Testis (tissue), 3 donors: ENCODE data around the gene LAMA3. TPM values are rescaled to one million over a fixed set of nuclear protein-coding genes. Genes with fewer than 3 reads are reported as not detected.

Experiments
- DNase-seq: peaks from one replicate; pipeline ENCODE4 v3.0.0-alpha.2; 2019
- H3K27ac ChIP-seq, 2 donors: fragments of 200-600 bp; sonication (generic); one replicate each; pipeline ENCODE4 v1.5.1; 2019
- H3K27me3 ChIP-seq: fragments of 200-600 bp; sonication (generic); one replicate; pipeline ENCODE4 v1.5.1; 2019
- H3K36me3 ChIP-seq: fragments of 200-600 bp; sonication (generic); one replicate; pipeline ENCODE4 v1.5.1; 2017; ENCODE audit warnings: low read depth; ENCODE audit errors: missing control alignments
- H3K4me1 ChIP-seq: fragments of 200-600 bp; sonication (generic); one replicate; pipeline ENCODE4 v1.5.1; 2019
- H3K4me3 ChIP-seq, 2 donors: fragments of 200-600 bp; sonication (generic); one replicate each; pipeline ENCODE4 v1.5.1; 2017 to 2019
- H3K9me3 ChIP-seq: fragments of 200-600 bp; sonication (generic); one replicate; pipeline ENCODE4 v1.5.1; 2017
- CTCF ChIP-seq, 3 experiments: fragments of 450-650 bp in 2 of 3; fragments of 200-600 bp in 1 of 3; sonication (generic) in 1 of 3; IDR thresholded peaks; one replicate each; pipeline ENCODE4 v1.5.1; 2016 to 2019; ENCODE audit warnings: antibody characterized with exemption in 3 of 3, mild to moderate bottlenecking in 2 of 3, moderate library complexity in 1 of 3
- POLR2A ChIP-seq: fragments of 450-650 bp; IDR thresholded peaks from one replicate; pipeline ENCODE4 v1.6.1; 2017; ENCODE audit warnings: antibody characterized with exemption, mild to moderate bottlenecking, moderate library complexity
- WGBS, 2 donors: methylation state at CpG; one replicate each; pipeline ENCODE4 v1.1.5; 2018; 5-methylcytosine and 5-hydroxymethylcytosine counted together
- intact Hi-C: fragments of 100-400 bp; cut with DNase I; formaldehyde crosslinking; loops from one replicate; pipeline ENCODE4 v1.15.1; 2023; ENCODE audit warnings: low total_unique reads
- polyA plus RNA-seq: library from polyadenylated mRNA; stranded (reverse); fragments of 350-450 nt; fragmentation: Illumina TruSeq; extraction: RNeasy Lipid Tissue Mini Kit (QIAGEN cat#74804); gene quantifications from one replicate; pipeline ENCODE4 v1.2.3, GENCODE V29; 2014; ENCODE audit warnings: low read depth, low replicate concordance; ENCODE audit not compliant: insufficient read depth
- total RNA-seq, 2 donors: library from RNA; depleted of rRNA; stranded (reverse); fragments of >200 nt; gene quantifications; one replicate each; pipeline ENCODE4 v1.2.3, GENCODE V29; 2016

LAMA3 gene
- total and polyA plus RNA-seq, 3 donors from 2014 or later = 11.9 to 22.1 (median 14.1) TPM

- no peaks in the 10 kb centered on the region for H3K9me3 ChIP-seq
- H3K4me1 ChIP-seq = no peaks in the 10 kb centered on the region
- WGBS, 2 donors = 45 to 60% methylated on average over 1 of the region's 1 CpG
- H3K27me3 ChIP-seq = no peaks in the 10 kb centered on the region
- H3K4me3 ChIP-seq = no peak overlapping the region
- no peak overlapping the region for H3K27ac ChIP-seq
- DNase-seq = no peak
- TF ChIP-seq POLR2A = no peak
- no peak for TF ChIP-seq CTCF (IDR thresholded peaks at IDR 0.05)
- intact Hi-C loops = no loop called here
- H3K36me3 ChIP-seq = no peaks in the 10 kb centered on the region
Observed at GRCh38 chr18:23784832-23785245, 95.6 kb downstream of the LAMA3 start.

GRCh38 chr18:23793051-23793450, 103.8 kb downstream of the LAMA3 start:
- no peaks in the 10 kb centered on the region for H3K9me3 ChIP-seq
- H3K27me3 ChIP-seq = no peaks in the 10 kb centered on the region
- TF ChIP-seq CTCF (IDR thresholded peaks at IDR 0.05) (no peak), POLR2A (no peak)
- H3K4me3 ChIP-seq = no peak overlapping the region
- no peak for DNase-seq
- H3K4me1 ChIP-seq = no peaks in the 10 kb centered on the region
- intact Hi-C loops = no loop called here
- H3K36me3 ChIP-seq = no peaks in the 10 kb centered on the region
- WGBS, 2 donors = 55 to 75% methylated on average over 1 of the region's 1 CpG
- H3K27ac ChIP-seq = no peak overlapping the region

- intact Hi-C loops = no loop called here
- no peak for TF ChIP-seq POLR2A
- no peak for TF ChIP-seq CTCF (IDR thresholded peaks at IDR 0.05)
- H3K27me3 ChIP-seq = no peaks in the 10 kb centered on the region
- 86 to 94% methylated on average over 6 of the region's 6 CpGs for WGBS, 2 donors
- no peak for DNase-seq
- H3K36me3 ChIP-seq = no peaks in the 10 kb centered on the region
- no peaks in the 10 kb centered on the region for H3K9me3 ChIP-seq
- H3K27ac ChIP-seq = no peak overlapping the region
- H3K4me1 ChIP-seq = no peaks in the 10 kb centered on the region
- H3K4me3 ChIP-seq = no peak overlapping the region
Observed at GRCh38 chr18:23793985-23794867, 105.0 kb downstream of the LAMA3 start.

GRCh38 chr18:23798249-23798648, 109.0 kb downstream of the LAMA3 start:
- Histone ChIP-seq H3K36me3 (no peaks in the 10 kb centered on the region), H3K4me1 (no peaks in the 10 kb centered on the region), H3K27ac (no peak overlapping the region), H3K4me3 (no peak overlapping the region), H3K27me3 (no peaks in the 10 kb centered on the region), H3K9me3 (no peaks in the 10 kb centered on the region)
- TF ChIP-seq POLR2A (no peak), CTCF (IDR thresholded peaks at IDR 0.05) (no peak)
- 83% methylated on average over 7 of the region's 7 CpGs for WGBS, 2 donors
- intact Hi-C loops = no loop called here
- no peak for DNase-seq

GRCh38 chr18:23798824-23799223, 109.6 kb downstream of the LAMA3 start:
- H3K9me3 ChIP-seq = no peaks in the 10 kb centered on the region
- TF ChIP-seq POLR2A = no peak
- no peak for TF ChIP-seq CTCF (IDR thresholded peaks at IDR 0.05)
- no peaks in the 10 kb centered on the region for H3K36me3 ChIP-seq
- no peak for DNase-seq
- H3K27me3 ChIP-seq = no peaks in the 10 kb centered on the region
- WGBS, 2 donors = 61 to 87% methylated on average over 3 of the region's 3 CpGs
- intact Hi-C loops = no loop called here
- H3K4me1 ChIP-seq = no peaks in the 10 kb centered on the region
- no peak overlapping the region for H3K4me3 ChIP-seq
- no peak overlapping the region for H3K27ac ChIP-seq
